HEK293 (cell line): Measurements from ENCODE around the gene ZCCHC13.

Source experiments
- CTCF ChIA-PET: fragments of 350-600 bp; formaldehyde crosslinking; extraction: SDS; loops from one replicate; lab custom pipeline; 2021; ENCODE audit warnings: antibody characterized with exemption; lab: Yijun Ruan, JAX
- POLR2A ChIA-PET: fragments of 300-600 bp; formaldehyde crosslinking; extraction: SDS; loops from one replicate; lab custom pipeline; 2020; ENCODE audit warnings: antibody characterized with exemption, inconsistent platforms; lab: Yijun Ruan, JAX
- H3K27ac ChIP-seq: fragments of 200-500 bp; sonication (Bioruptor generic); 2 replicates; pipeline ENCODE4 v1.5.1; 2014; ENCODE audit warnings: low read depth, low read length, control low read depth, inconsistent platforms; ENCODE audit errors: extremely low read depth
- H3K36me3 ChIP-seq, 2 experiments: fragments of 200-500 bp in 1 of 2; sonication (Bioruptor generic) in 1 of 2; 1 replicate in 1 of 2; 2 replicates in 1 of 2; pipeline ENCODE4 v1.5.1; 2014 to 2017; ENCODE audit warnings: inconsistent platforms in 2 of 2, low read length in 2 of 2; ENCODE audit not compliant: control insufficient read depth in 2 of 2, insufficient read depth in 1 of 2
- H3K4me1 ChIP-seq: fragments of 200-500 bp; sonication (Bioruptor generic); 2 replicates; pipeline ENCODE4 v1.5.1; 2014; ENCODE audit warnings: mild to moderate bottlenecking, low read length, inconsistent platforms; ENCODE audit not compliant: control insufficient read depth, insufficient read depth
- H3K4me3 ChIP-seq: 2 replicates; pipeline ENCODE4 v1.5.1; 2011; ENCODE audit warnings: low read depth, mild to moderate bottlenecking, control low read depth, low read length, moderate library complexity
- H3K9me3 ChIP-seq: fragments of 200-500 bp; sonication (Bioruptor generic); 2 replicates; pipeline ENCODE4 v1.5.1; 2014; ENCODE audit warnings: low read depth, low read length, inconsistent platforms; ENCODE audit not compliant: control insufficient read depth, insufficient read depth
- KLF10 ChIP-seq: fragments of 450-650 bp; IDR thresholded peaks from 2 replicates; pipeline ENCODE4 v1.5.1; 2018; ENCODE audit warnings: missing biosample characterization, mild to moderate bottlenecking, missing genetic modification characterization
- OVOL3 ChIP-seq: fragments of 450-650 bp; formaldehyde crosslinking; IDR thresholded peaks from 2 replicates; pipeline ENCODE4 v1.5.1; 2016; ENCODE audit warnings: missing biosample characterization, missing genetic modification characterization
- PATZ1 ChIP-seq: fragments of 450-650 bp; formaldehyde crosslinking; IDR thresholded peaks from 2 replicates; pipeline ENCODE4 v1.5.1; 2016; ENCODE audit warnings: missing biosample characterization, missing genetic modification characterization
- PRDM1 ChIP-seq: fragments of 450-650 bp; formaldehyde crosslinking; IDR thresholded peaks from 2 replicates; pipeline ENCODE4; 2016; ENCODE audit warnings: missing biosample characterization, missing genetic modification characterization
- SETDB1 ChIP-seq: IDR thresholded peaks from one replicate; pipeline ENCODE4 v1.6.1; 2017; ENCODE audit warnings: mild to moderate bottlenecking, low read length, moderate library complexity, mixed read lengths; ENCODE audit not compliant: insufficient read length
- ZBTB10 ChIP-seq: fragments of 450-650 bp; formaldehyde crosslinking; IDR thresholded peaks from 2 replicates; pipeline ENCODE4 v1.5.1; 2016; ENCODE audit warnings: missing biosample characterization, missing genetic modification characterization
- ZNF132 ChIP-seq: fragments of 450-650 bp; formaldehyde crosslinking; IDR thresholded peaks from 2 replicates; pipeline ENCODE4 v1.5.1; 2017; ENCODE audit warnings: missing biosample characterization, missing genetic modification characterization, borderline replicate concordance
- ZNF214 ChIP-seq: fragments of 450-650 bp; formaldehyde crosslinking; IDR thresholded peaks from 2 replicates; pipeline ENCODE4 v1.5.1; 2017; ENCODE audit warnings: missing biosample characterization, mild to moderate bottlenecking, missing genetic modification characterization, borderline replicate concordance
- ZNF223 ChIP-seq: fragments of 450-650 bp; formaldehyde crosslinking; IDR thresholded peaks from 2 replicates; pipeline ENCODE4 v1.5.1; 2016; ENCODE audit warnings: missing biosample characterization, missing genetic modification characterization
- ZNF324 ChIP-seq: fragments of 450-650 bp; formaldehyde crosslinking; IDR thresholded peaks from 2 replicates; pipeline ENCODE4 v1.5.1; 2016; ENCODE audit warnings: missing biosample characterization, missing genetic modification characterization
- ZNF335 ChIP-seq: fragments of 450-650 bp; formaldehyde crosslinking; conservative IDR thresholded peaks from 2 replicates; pipeline ENCODE4 v1.5.1; 2016; ENCODE audit warnings: missing biosample characterization, missing genetic modification characterization
- ZNF354C ChIP-seq: fragments of 450-650 bp; formaldehyde crosslinking; IDR thresholded peaks from 2 replicates; pipeline ENCODE4 v1.5.1; 2016; ENCODE audit warnings: missing biosample characterization, missing genetic modification characterization, low read depth, borderline replicate concordance
- ZNF37A ChIP-seq: fragments of 450-650 bp; IDR thresholded peaks from 2 replicates; pipeline ENCODE4 v1.5.1; 2018; ENCODE audit warnings: missing biosample characterization, missing genetic modification characterization
- ZNF473 ChIP-seq: fragments of 450-650 bp; formaldehyde crosslinking; IDR thresholded peaks from 2 replicates; pipeline ENCODE4 v1.5.1; 2017; ENCODE audit warnings: missing biosample characterization, missing genetic modification characterization
- ZNF514 ChIP-seq: fragments of 450-650 bp; formaldehyde crosslinking; IDR thresholded peaks from 2 replicates; pipeline ENCODE4 v1.5.1; 2016; ENCODE audit warnings: missing biosample characterization, missing genetic modification characterization
- ZNF530 ChIP-seq: fragments of 450-650 bp; formaldehyde crosslinking; IDR thresholded peaks from 2 replicates; pipeline ENCODE4 v1.5.1; 2016; ENCODE audit warnings: low read depth, missing biosample characterization, missing genetic modification characterization
- ZNF544 ChIP-seq: fragments of 450-650 bp; formaldehyde crosslinking; IDR thresholded peaks from 2 replicates; pipeline ENCODE4 v1.5.0; 2017; ENCODE audit warnings: missing biosample characterization, missing genetic modification characterization
- ZNF549 ChIP-seq: fragments of 450-650 bp; IDR thresholded peaks from 2 replicates; pipeline ENCODE4 v1.5.1; 2018; ENCODE audit warnings: missing biosample characterization, missing genetic modification characterization, mild to moderate bottlenecking, inconsistent platforms, moderate library complexity
- ZNF560 ChIP-seq: fragments of 450-650 bp; formaldehyde crosslinking; IDR thresholded peaks from 2 replicates; pipeline ENCODE4 v1.5.1; 2017; ENCODE audit warnings: missing biosample characterization, missing genetic modification characterization, borderline replicate concordance
- ZNF596 ChIP-seq: fragments of 450-650 bp; IDR thresholded peaks from 2 replicates; pipeline ENCODE4 v1.5.0; 2018; ENCODE audit warnings: missing biosample characterization, mild to moderate bottlenecking, missing genetic modification characterization, moderate library complexity
- ZNF610 ChIP-seq: fragments of 450-650 bp; formaldehyde crosslinking; IDR thresholded peaks from 2 replicates; pipeline ENCODE4 v1.5.1; 2016; ENCODE audit warnings: missing biosample characterization, missing genetic modification characterization, borderline replicate concordance
- ZNF837 ChIP-seq: fragments of 450-650 bp; formaldehyde crosslinking; IDR thresholded peaks from 2 replicates; pipeline ENCODE4 v1.5.1; 2016; ENCODE audit warnings: missing biosample characterization, missing genetic modification characterization
- ZSCAN23 ChIP-seq: fragments of 450-650 bp; formaldehyde crosslinking; IDR thresholded peaks from 2 replicates; pipeline ENCODE4 v1.5.1; 2016; ENCODE audit warnings: missing biosample characterization, missing genetic modification characterization
- TF ChIP-seq, protein P1 (sequence below): fragments of 450-650 bp; formaldehyde crosslinking; IDR thresholded peaks from 2 replicates; pipeline ENCODE4 v1.5.1; 2016; ENCODE audit warnings: missing biosample characterization, missing genetic modification characterization

ZCCHC13 gene

DNA sequence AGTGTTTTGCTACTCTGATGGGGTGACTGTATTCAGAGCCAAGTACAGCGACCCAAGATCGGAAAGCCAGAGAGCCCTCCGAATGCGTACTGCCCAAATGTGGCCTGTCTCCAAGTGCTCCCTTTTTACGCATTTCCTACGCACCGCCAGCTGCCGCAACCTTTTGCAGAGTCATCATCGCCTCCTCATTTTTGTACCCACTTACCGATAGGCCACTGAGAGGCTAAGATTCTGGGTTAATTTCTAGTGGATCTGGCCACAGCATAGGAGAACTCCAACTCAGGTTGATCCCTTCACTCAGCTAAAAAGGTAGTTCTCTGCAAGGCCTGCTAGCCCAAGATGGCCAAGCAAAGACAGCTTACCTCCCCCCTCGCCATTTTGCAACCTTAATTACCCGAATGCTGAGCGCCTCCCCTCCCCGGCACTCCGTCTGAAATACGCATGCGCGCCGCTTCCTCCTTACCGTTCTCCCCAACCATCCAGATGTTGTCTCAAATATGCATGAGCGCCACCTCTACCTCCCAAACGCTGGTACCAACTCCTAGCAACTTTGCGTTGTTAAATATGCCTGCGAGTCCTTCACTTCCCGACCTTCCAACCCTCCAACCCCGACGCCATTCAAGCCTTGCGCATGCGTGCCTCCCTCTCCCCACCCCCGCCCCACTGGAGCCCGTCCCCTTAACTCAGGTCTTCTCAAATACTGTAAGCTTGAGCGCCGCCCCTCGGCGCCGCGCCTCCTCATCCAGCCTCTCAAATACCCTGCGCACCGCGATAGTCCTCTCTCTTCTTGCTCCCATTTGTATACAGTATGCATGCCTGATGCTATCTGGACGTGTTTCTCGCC is 11.8 kb upstream of the ZCCHC13 start (continued):
- TF ChIP-seq PATZ1 (tag by site-specific recombination) (peak; percentile 84), ZNF132 (no peak), ZNF223 (no peak), ZNF837 (tag by site-specific recombination) (no peak), ZBTB10 (0 out of 2 replicates have a peak, but pooled peaks have one; percentile 33), ZNF354C (tag by site-specific recombination) (no peak), ZNF324 (tag by site-specific recombination) (peak; percentile 58; the same call in 1 of the 2 replicates), ZNF530 (no peak), ZNF37A (tag by site-specific recombination) (no peak), ZNF214 (tag by site-specific recombination) (no peak), SETDB1 (no peak)

- TF ChIP-seq ZNF549 (tag by site-specific recombination) (no peak), ZNF473 (no peak), KLF10 (tag by site-specific recombination) (0 out of 2 replicates have a peak, but pooled peaks have one; percentile 14)
- peak overlapping the region; percentile 31 for H3K4me3 ChIP-seq
- ChIA-PET POLR2A (interaction anchor here (0.6 to 2.2 kb wide), 6 partner anchors 9 to 128 kb away, joined by 3 to 10 read pairs (median 4); partner anchors contain the start of gene SLC16A2), CTCF (interaction anchor here (0.9 to 1.0 kb wide), 2 partner anchors 51 to 52 kb away, joined by 3 to 4 read pairs; no protein-coding TSS in a partner anchor)
- H3K36me3 ChIP-seq = peaks cover 0 to 2% of the 10 kb centered on the region in 2 experiments; a peak in 2 of 3 replicates
- H3K4me1 ChIP-seq = 0 out of 2 replicates have a peak, but pooled peaks cover 3% of the 10 kb centered on the region
- peak overlapping the region; percentile 95; the same call in 1 of the 2 replicates for H3K27ac ChIP-seq
- H3K9me3 ChIP-seq = no peaks in the 10 kb centered on the region
Measured at GRCh38 chrX:74292808-74293123, 11.2 kb upstream of the ZCCHC13 start.

- Histone ChIP-seq H3K9me3 (no peaks in the 10 kb centered on the region), H3K4me3 (peak overlapping the region; percentile 31), H3K27ac (peak overlapping the region; percentile 57; the same call in 1 of the 2 replicates), H3K4me1 (no peaks in the 10 kb centered on the region), H3K36me3 (peaks cover 0 to 2% of the 10 kb centered on the region in 2 experiments; a peak in 2 of 3 replicates)
- POLR2A ChIA-PET = interaction anchor here (1.0 to 2.2 kb wide), 2 partner anchors 58 to 127 kb away, joined by 3 to 10 read pairs; partner anchors contain the start of gene SLC16A2
- CTCF ChIA-PET = interaction anchor here (0.9 to 1.3 kb wide), 2 partner anchors 32 to 51 kb away, joined by 4 to 6 read pairs; no protein-coding TSS in a partner anchor
- peak; percentile 68 for TF ChIP-seq PRDM1 (tag by site-specific recombination)
- TF ChIP-seq ZNF596 = peak; percentile 76
- TF ChIP-seq, protein P1, sequence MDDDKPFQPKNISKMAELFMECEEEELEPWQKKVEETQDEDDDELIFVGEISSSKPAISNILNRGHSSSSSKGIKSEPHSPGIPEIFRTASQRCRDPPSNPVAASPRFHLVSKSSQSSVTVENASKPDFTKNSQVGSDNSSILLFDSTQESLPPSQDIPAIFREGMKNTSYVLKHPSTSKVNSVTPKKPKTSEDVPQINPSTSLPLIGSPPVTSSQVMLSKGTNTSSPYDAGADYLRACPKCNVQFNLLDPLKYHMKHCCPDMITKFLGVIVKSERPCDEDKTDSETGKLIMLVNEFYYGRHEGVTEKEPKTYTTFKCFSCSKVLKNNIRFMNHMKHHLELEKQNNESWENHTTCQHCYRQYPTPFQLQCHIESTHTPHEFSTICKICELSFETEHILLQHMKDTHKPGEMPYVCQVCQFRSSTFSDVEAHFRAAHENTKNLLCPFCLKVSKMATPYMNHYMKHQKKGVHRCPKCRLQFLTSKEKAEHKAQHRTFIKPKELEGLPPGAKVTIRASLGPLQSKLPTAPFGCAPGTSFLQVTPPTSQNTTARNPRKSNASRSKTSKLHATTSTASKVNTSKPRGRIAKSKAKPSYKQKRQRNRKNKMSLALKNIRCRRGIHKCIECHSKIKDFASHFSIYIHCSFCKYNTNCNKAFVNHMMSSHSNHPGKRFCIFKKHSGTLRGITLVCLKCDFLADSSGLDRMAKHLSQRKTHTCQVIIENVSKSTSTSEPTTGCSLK = no peak
- no peak for TF ChIP-seq ZNF354C (tag by site-specific recombination)
- no peak for TF ChIP-seq ZNF560 (tag by site-specific recombination)
- TF ChIP-seq ZSCAN23 = no peak
- no peak for TF ChIP-seq ZNF544 (tag by site-specific recombination)
- TF ChIP-seq ZNF335 (tag by site-specific recombination) = peak; percentile 59
- no peak for TF ChIP-seq OVOL3
- no peak for TF ChIP-seq ZNF514 (tag by site-specific recombination)
- peak; percentile 66; the same call in 1 of the 2 replicates for TF ChIP-seq ZNF610 (tag by site-specific recombination)
Measured at GRCh38 chrX:74293343-74293946, 10.5 kb upstream of the ZCCHC13 start.
